Measurements from ENCODE around the gene TSKU. TPM values are rescaled to one million over a fixed set of nuclear protein-coding genes. Genes with fewer than 3 reads are reported as not detected.

TSKU gene
- total and polyA plus RNA-seq, 4 experiments from 2014 or later = 0.13 TPM; not detected in 3

DNA sequence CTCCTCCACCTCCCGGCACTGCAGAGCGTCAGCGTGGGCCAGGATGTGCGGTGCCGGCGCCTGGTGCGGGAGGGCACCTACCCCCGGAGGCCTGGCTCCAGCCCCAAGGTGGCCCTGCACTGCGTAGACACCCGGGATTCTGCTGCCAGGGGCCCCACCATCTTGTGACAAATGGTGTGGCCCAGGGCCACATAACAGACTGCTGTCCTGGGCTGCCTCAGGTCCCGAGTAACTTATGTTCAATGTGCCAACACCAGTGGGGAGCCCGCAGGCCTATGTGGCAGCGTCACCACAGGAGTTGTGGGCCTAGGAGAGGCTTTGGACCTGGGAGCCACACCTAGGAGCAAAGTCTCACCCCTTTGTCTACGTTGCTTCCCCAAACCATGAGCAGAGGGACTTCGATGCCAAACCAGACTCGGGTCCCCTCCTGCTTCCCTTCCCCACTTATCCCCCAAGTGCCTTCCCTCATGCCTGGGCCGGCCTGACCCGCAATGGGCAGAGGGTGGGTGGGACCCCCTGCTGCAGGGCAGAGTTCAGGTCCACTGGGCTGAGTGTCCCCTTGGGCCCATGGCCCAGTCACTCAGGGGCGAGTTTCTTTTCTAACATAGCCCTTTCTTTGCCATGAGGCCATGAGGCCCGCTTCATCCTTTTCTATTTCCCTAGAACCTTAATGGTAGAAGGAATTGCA, 13.5 kb downstream of the TSKU start:
- Histone ChIP-seq H3K4me1 (ENCODE audit: insufficient read depth, low read length) (peaks cover 14% of the 10 kb centered on the region), H3K36me3 (ENCODE audit: insufficient read depth, low read length) (no peaks in the 10 kb centered on the region), H3K27me3 (ENCODE audit: insufficient read depth, low read length) (no peaks in the 10 kb centered on the region), H3K9me3 (ENCODE audit: control insufficient read depth in 1 of 2, low read length in 2 of 2) (no peaks in the 10 kb centered on the region), H3K4me3 (ENCODE audit: low read length in 2 of 2) (no peak overlapping the region), H3K27ac (ENCODE audit: low read depth, low read length) (no peak overlapping the region)
- no peak for DNase-seq
- H3K36me3 Mint-ChIP-seq = no peaks in the 10 kb centered on the region
- H3K9me3 Mint-ChIP-seq = no peaks in the 10 kb centered on the region
- intact Hi-C loops (cut with micrococcal nuclease) = no loop called here
- no peak overlapping the region for H3K4me3 Mint-ChIP-seq
- peaks cover 0 to 13% (median 7%) of the 10 kb centered on the region in 4 donors for H3K4me1 Mint-ChIP-seq
- H3K27ac Mint-ChIP-seq = no peak overlapping the region
- ChIA-PET CTCF (ENCODE audit: partially characterized antibody) (interaction anchor here (1.0 to 9.6 kb wide), 5 partner anchors 22 to 75 kb away, joined by 3 to 166 read pairs (median 3); no protein-coding TSS in a partner anchor), POLR2A (ENCODE audit: partially characterized antibody) (no interaction called here)
- no peaks in the 10 kb centered on the region for H3K27me3 Mint-ChIP-seq

DNA sequence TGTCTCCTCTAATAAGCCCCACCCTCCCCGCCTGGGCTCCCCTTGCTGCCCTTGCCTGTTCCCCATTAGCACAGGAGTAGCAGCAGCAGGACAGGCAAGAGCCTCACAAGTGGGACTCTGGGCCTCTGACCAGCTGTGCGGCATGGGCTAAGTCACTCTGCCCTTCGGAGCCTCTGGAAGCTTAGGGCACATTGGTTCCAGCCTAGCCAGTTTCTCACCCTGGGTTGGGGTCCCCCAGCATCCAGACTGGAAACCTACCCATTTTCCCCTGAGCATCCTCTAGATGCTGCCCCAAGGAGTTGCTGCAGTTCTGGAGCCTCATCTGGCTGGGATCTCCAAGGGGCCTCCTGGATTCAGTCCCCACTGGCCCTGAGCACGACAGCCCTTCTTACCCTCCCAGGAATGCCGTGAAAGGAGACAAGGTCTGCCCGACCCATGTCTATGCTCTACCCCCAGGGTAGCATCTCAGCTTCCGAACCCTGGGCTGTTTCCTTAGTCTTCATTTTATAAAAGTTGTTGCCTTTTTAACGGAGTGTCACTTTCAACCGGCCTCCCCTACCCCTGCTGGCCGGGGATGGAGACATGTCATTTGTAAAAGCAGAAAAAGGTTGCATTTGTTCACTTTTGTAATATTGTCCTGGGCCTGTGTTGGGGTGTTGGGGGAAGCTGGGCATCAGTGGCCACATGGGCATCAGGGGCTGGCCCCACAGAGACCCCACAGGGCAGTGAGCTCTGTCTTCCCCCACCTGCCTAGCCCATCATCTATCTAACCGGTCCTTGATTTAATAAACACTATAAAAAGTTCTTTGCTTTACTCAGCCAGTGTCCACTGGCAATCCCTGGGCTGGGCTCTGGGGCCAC, 14.4 kb downstream of the TSKU start:
- peaks cover 0 to 13% (median 7%) of the 10 kb centered on the region in 4 donors for H3K4me1 Mint-ChIP-seq
- no peaks in the 10 kb centered on the region for H3K36me3 ChIP-seq (ENCODE audit: insufficient read depth, low read length)
- ChIA-PET CTCF (ENCODE audit: partially characterized antibody) (interaction anchor here (1.0 to 9.6 kb wide), 10 partner anchors 12 to 121 kb away, joined by 3 to 166 read pairs (median 5); no protein-coding TSS in a partner anchor), POLR2A (ENCODE audit: partially characterized antibody) (interaction anchor here (1.2 kb wide), 1 partner anchor 76 kb away, joined by 3 read pairs; no protein-coding TSS in a partner anchor)
- H3K36me3 Mint-ChIP-seq = no peaks in the 10 kb centered on the region
- no peaks in the 10 kb centered on the region for H3K27me3 ChIP-seq (ENCODE audit: insufficient read depth, low read length)
- H3K4me3 ChIP-seq (ENCODE audit: low read length in 2 of 2) = no peak overlapping the region
- no peaks in the 10 kb centered on the region for H3K27me3 Mint-ChIP-seq
- no peaks in the 10 kb centered on the region for H3K9me3 ChIP-seq (ENCODE audit: control insufficient read depth in 1 of 2, low read length in 2 of 2)
- H3K27ac ChIP-seq (ENCODE audit: low read depth, low read length) = no peak overlapping the region
- no peak overlapping the region for H3K4me3 Mint-ChIP-seq
- intact Hi-C loops (cut with micrococcal nuclease) = loop anchor here (2.0 kb wide), 1 partner anchor 77 kb away; no protein-coding TSS in a partner anchor
- H3K9me3 Mint-ChIP-seq = no peaks in the 10 kb centered on the region
- no peak overlapping the region for H3K27ac Mint-ChIP-seq
- peaks cover 14% of the 10 kb centered on the region for H3K4me1 ChIP-seq (ENCODE audit: insufficient read depth, low read length)
- no peak for DNase-seq

GRCh38 chr11:76798202-76798581, 15.0 kb downstream of the TSKU start:
- H3K27ac Mint-ChIP-seq = peak overlapping the region in 2 of 7 donors; percentile 44 to 69
- peak overlapping the region in 7 of 8 donors; percentile 6 to 71 (median 26) for H3K4me3 Mint-ChIP-seq
- intact Hi-C loops (cut with micrococcal nuclease) = loop anchor here (2.0 kb wide), 1 partner anchor 77 kb away; no protein-coding TSS in a partner anchor
- no peak overlapping the region for H3K4me3 ChIP-seq (ENCODE audit: low read length in 2 of 2)
- CTCF ChIA-PET (ENCODE audit: partially characterized antibody) = interaction anchor here (0.8 to 9.6 kb wide), 15 partner anchors 10 to 120 kb away, joined by 3 to 166 read pairs (median 3); no protein-coding TSS in a partner anchor
- no peak overlapping the region for H3K27ac ChIP-seq (ENCODE audit: low read depth, low read length)
- H3K4me1 Mint-ChIP-seq = peaks cover 0 to 13% (median 7%) of the 10 kb centered on the region in 4 donors
- no peaks in the 10 kb centered on the region for H3K27me3 ChIP-seq (ENCODE audit: insufficient read depth, low read length)
- no peaks in the 10 kb centered on the region for H3K9me3 ChIP-seq (ENCODE audit: control insufficient read depth in 1 of 2, low read length in 2 of 2)
- no peaks in the 10 kb centered on the region for H3K9me3 Mint-ChIP-seq
- POLR2A ChIA-PET (ENCODE audit: partially characterized antibody) = interaction anchor here (1.2 kb wide), 1 partner anchor 76 kb away, joined by 3 read pairs; no protein-coding TSS in a partner anchor
- no peaks in the 10 kb centered on the region for H3K36me3 ChIP-seq (ENCODE audit: insufficient read depth, low read length)
- H3K4me1 ChIP-seq (ENCODE audit: insufficient read depth, low read length) = peaks cover 14% of the 10 kb centered on the region
- no peaks in the 10 kb centered on the region for H3K36me3 Mint-ChIP-seq
- H3K27me3 Mint-ChIP-seq = no peaks in the 10 kb centered on the region
- no peak for DNase-seq

DNA sequence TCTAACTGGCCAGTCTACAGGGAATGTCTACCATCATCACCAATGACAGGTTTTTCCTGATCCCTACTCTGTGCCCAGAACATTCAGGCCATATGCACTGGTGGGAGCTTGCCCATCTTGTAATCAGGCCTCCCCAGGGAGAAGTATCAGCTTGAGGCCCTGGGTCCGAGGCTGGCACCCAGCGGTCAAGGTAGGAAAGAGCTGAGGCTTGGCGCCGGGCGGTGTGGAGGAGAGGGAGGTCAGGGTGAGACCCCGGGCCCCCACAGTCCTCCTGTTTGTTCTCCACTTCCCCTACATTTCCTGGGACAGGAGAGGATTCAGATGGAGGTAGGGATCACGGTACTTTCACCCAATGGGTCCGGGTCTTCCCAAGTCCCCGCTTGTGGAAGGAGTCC, 15.5 kb downstream of the TSKU start:
- POLR2A ChIA-PET (ENCODE audit: partially characterized antibody) = interaction anchor here (1.2 kb wide), 1 partner anchor 77 kb away, joined by 3 read pairs; no protein-coding TSS in a partner anchor

GRCh38 chr11:76799066-76799804, 16.1 kb downstream of the TSKU start:
- CTCF ChIA-PET (ENCODE audit: partially characterized antibody) = interaction anchor here (0.7 to 9.6 kb wide), 24 partner anchors 10 to 126 kb away, joined by 3 to 166 read pairs (median 4); no protein-coding TSS in a partner anchor
- peak overlapping the region in 7 of 8 donors; percentile 17 to 71 (median 57) for H3K4me3 Mint-ChIP-seq
- H3K27me3 Mint-ChIP-seq = peaks cover 0 to 8% of the 10 kb centered on the region in 2 donors
- peak overlapping the region in 4 of 7 donors; percentile 35 to 64 (median 44) for H3K27ac Mint-ChIP-seq
- peak; percentile 70 to 75 (median 73) for DNase-seq
- H3K36me3 Mint-ChIP-seq = no peaks in the 10 kb centered on the region
- POLR2A ChIA-PET (ENCODE audit: partially characterized antibody) = interaction anchor here (1.2 to 1.7 kb wide), 2 partner anchors 61 to 78 kb away, joined by 3 to 5 read pairs; no protein-coding TSS in a partner anchor
- Histone ChIP-seq H3K27ac (ENCODE audit: low read depth, low read length) (no peak overlapping the region), H3K27me3 (ENCODE audit: insufficient read depth, low read length) (no peaks in the 10 kb centered on the region), H3K4me3 (ENCODE audit: low read length in 2 of 2) (peak overlapping the region in 1 of 2 donors; percentile 33), H3K36me3 (ENCODE audit: insufficient read depth, low read length) (no peaks in the 10 kb centered on the region), H3K4me1 (ENCODE audit: insufficient read depth, low read length) (peaks cover 14% of the 10 kb centered on the region), H3K9me3 (ENCODE audit: control insufficient read depth in 1 of 2, low read length in 2 of 2) (no peaks in the 10 kb centered on the region)
- intact Hi-C loops (cut with micrococcal nuclease) = loop anchor here (2.0 kb wide), 1 partner anchor 78 kb away; no protein-coding TSS in a partner anchor
- H3K4me1 Mint-ChIP-seq = peaks cover 2 to 22% (median 9%) of the 10 kb centered on the region in 4 donors
- H3K9me3 Mint-ChIP-seq = no peaks in the 10 kb centered on the region

More for the DNA sequence above, 15.5 kb downstream of the TSKU start:
- peaks cover under 1 to 16% (median 8%) of the 10 kb centered on the region in 4 donors for H3K4me1 Mint-ChIP-seq
- no peaks in the 10 kb centered on the region for H3K27me3 ChIP-seq (ENCODE audit: insufficient read depth, low read length)
- peaks cover 0 to 3% of the 10 kb centered on the region in 2 donors for H3K27me3 Mint-ChIP-seq
- no peaks in the 10 kb centered on the region for H3K36me3 ChIP-seq (ENCODE audit: insufficient read depth, low read length)
- H3K9me3 ChIP-seq (ENCODE audit: control insufficient read depth in 1 of 2, low read length in 2 of 2) = no peaks in the 10 kb centered on the region
- intact Hi-C loops (cut with micrococcal nuclease) = loop anchor here (2.0 kb wide), 1 partner anchor 78 kb away; no protein-coding TSS in a partner anchor
- no peak overlapping the region for H3K27ac ChIP-seq (ENCODE audit: low read depth, low read length)
- no peaks in the 10 kb centered on the region for H3K9me3 Mint-ChIP-seq
- peak overlapping the region; percentile 7 to 71 (median 52) for H3K4me3 Mint-ChIP-seq
- no peak overlapping the region for H3K4me3 ChIP-seq (ENCODE audit: low read length in 2 of 2)
- H3K4me1 ChIP-seq (ENCODE audit: insufficient read depth, low read length) = peaks cover 14% of the 10 kb centered on the region
- peak overlapping the region in 2 of 7 donors; percentile 35 to 64 for H3K27ac Mint-ChIP-seq
- no peaks in the 10 kb centered on the region for H3K36me3 Mint-ChIP-seq
- CTCF ChIA-PET (ENCODE audit: partially characterized antibody) = interaction anchor here (0.8 to 9.6 kb wide), 16 partner anchors 10 to 120 kb away, joined by 3 to 166 read pairs (median 4); no protein-coding TSS in a partner anchor
- no peak for DNase-seq

DNA sequence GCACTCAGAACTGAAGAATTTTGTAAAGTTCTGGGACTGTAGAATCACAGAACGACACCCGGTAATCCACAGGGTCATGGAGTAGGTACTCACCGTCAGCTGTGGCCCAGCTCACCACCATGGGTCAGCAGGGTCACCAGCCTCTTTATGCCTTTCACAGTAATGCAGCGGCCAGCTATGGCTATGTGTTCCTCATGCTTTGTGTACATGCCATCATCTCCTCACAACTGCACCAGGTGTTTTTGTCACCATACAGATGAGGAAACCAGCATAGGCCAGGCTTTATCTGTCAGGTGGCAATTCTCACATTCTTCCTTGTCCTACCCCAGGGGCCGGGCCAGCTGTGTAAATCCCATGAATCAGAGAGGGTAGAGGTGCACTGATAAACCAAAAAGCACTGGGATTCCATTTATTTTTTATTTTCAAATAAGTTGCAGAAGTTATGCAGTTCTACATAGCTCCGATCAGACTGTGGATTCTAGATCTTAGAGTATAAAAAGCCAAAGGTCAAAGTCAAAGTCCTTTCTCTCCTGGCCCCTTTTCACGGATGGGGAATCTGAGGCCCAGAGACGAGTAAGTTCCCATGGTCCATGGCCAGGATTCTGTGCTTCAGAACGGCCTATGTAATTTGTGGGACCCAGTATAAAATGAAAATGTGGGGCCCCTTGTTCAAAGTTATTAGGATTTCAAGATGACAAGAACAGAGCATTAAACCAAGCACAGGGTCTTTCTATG, 17.5 kb downstream of the TSKU start:
- H3K36me3 Mint-ChIP-seq = no peaks in the 10 kb centered on the region
- Histone ChIP-seq H3K27ac (ENCODE audit: low read depth, low read length) (no peak overlapping the region), H3K9me3 (ENCODE audit: control insufficient read depth in 1 of 2, low read length in 2 of 2) (no peaks in the 10 kb centered on the region), H3K4me1 (ENCODE audit: insufficient read depth, low read length) (peaks cover 14% of the 10 kb centered on the region), H3K36me3 (ENCODE audit: insufficient read depth, low read length) (no peaks in the 10 kb centered on the region), H3K4me3 (ENCODE audit: low read length in 2 of 2) (no peak overlapping the region), H3K27me3 (ENCODE audit: insufficient read depth, low read length) (no peaks in the 10 kb centered on the region)
- peak overlapping the region in 2 of 8 donors; percentile 46 to 57 for H3K4me3 Mint-ChIP-seq
- H3K27me3 Mint-ChIP-seq = peaks cover 0 to 15% of the 10 kb centered on the region in 2 donors
- peaks cover 4 to 31% (median 14%) of the 10 kb centered on the region in 4 donors for H3K4me1 Mint-ChIP-seq
- ChIA-PET POLR2A (ENCODE audit: partially characterized antibody) (interaction anchor here (1.7 kb wide), 1 partner anchor 59 kb away, joined by 5 read pairs; no protein-coding TSS in a partner anchor), CTCF (ENCODE audit: partially characterized antibody) (interaction anchor here (0.7 to 9.6 kb wide), 8 partner anchors 8 to 128 kb away, joined by 3 to 166 read pairs (median 6); no protein-coding TSS in a partner anchor)
- intact Hi-C loops (cut with micrococcal nuclease) = no loop called here
- no peaks in the 10 kb centered on the region for H3K9me3 Mint-ChIP-seq
- H3K27ac Mint-ChIP-seq = no peak overlapping the region
- DNase-seq = no peak
